LNCAP (cell line): Measurements from ENCODE around the gene MRI1.

Experiments used
- CTCF ChIP-seq: fragments of 450-650 bp; IDR thresholded peaks from 2 replicates; pipeline ENCODE4 v1.5.1; 2017; ENCODE audit warnings: mild to moderate bottlenecking

The MRI1 gene

GRCh38 chr19:13762635-13763235, 1.6 kb upstream of the MRI1 start:
- TF ChIP-seq CTCF, result no peak

- TF ChIP-seq CTCF, result no peak
These were observed 1.1 kb upstream of the MRI1 start for GRCh38 chr19:13763265-13763664.

- TF ChIP-seq CTCF, result no peak
These were observed 586 bp downstream of the MRI1 start for GRCh38 chr19:13764821-13765394.

- TF ChIP-seq CTCF, result no peak
These were observed 1.2 kb downstream of the MRI1 start for GRCh38 chr19:13765395-13766094.

GRCh38 chr19:13766095-13766481, 1.8 kb downstream of the MRI1 start:
- TF ChIP-seq CTCF, result no peak

GRCh38 chr19:13768510-13768909, 4.2 kb downstream of the MRI1 start:
- TF ChIP-seq CTCF, result no peak

- TF ChIP-seq CTCF, result no peak
These were observed 5.8 kb downstream of the MRI1 start for GRCh38 chr19:13770013-13770635.
